GM23338 (cell line): ENCODE results near the gene TTC16. TPM values are rescaled to one million over a fixed set of nuclear protein-coding genes. Genes with fewer than 3 reads are reported as not detected.

Source experiments
- ATAC-seq: fragments of 200-7000 bp; cut with Tn5 transposase; 3 replicates; pipeline ENCODE4 v1.9.1; 2020
- DNase-seq: peaks from one replicate; pipeline ENCODE4 v3.0.0-alpha.2; 2015; ENCODE audit warnings: low spot score
- H2AFZ ChIP-seq: fragments of 200-600 bp; sonication (generic); 2 replicates; pipeline ENCODE4 v1.8.0; 2016; ENCODE audit warnings: antibody characterized with exemption, mild to moderate bottlenecking, moderate library complexity
- H3F3A ChIP-seq: fragments of 200-600 bp; sonication (generic); replicated peaks from 2 replicates; pipeline ENCODE4 v1.8.0; 2017; ENCODE audit warnings: antibody characterized with exemption, mixed run types, low read depth
- H3K27ac ChIP-seq: fragments of 200-600 bp; sonication (generic); 2 replicates; pipeline ENCODE4 v1.6.1; 2016; ENCODE audit warnings: low read depth
- H3K27me3 ChIP-seq: fragments of 200-600 bp; sonication (generic); 2 replicates; pipeline ENCODE4 v1.8.0; 2016; ENCODE audit warnings: mild to moderate bottlenecking, mixed run types, moderate library complexity; ENCODE audit not compliant: insufficient read depth
- H3K36me3 ChIP-seq: fragments of 200-600 bp; sonication (generic); 2 replicates; pipeline ENCODE4 v1.8.0; 2016; ENCODE audit warnings: mild to moderate bottlenecking; ENCODE audit not compliant: insufficient read depth
- H3K4me1 ChIP-seq: fragments of 200-600 bp; sonication (generic); 2 replicates; pipeline ENCODE4 v1.8.0; 2016; ENCODE audit warnings: mild to moderate bottlenecking, moderate library complexity; ENCODE audit not compliant: insufficient read depth
- H3K4me2 ChIP-seq: fragments of 200-600 bp; sonication (generic); 2 replicates; pipeline ENCODE4 v1.7.1; 2017; ENCODE audit warnings: mixed run types
- H3K4me3 ChIP-seq: fragments of 200-600 bp; sonication (generic); 2 replicates; pipeline ENCODE4 v1.6.1; 2016; ENCODE audit warnings: mixed run types
- H3K79me2 ChIP-seq: fragments of 200-600 bp; sonication (generic); replicated peaks from 2 replicates; pipeline ENCODE4 v1.8.0; 2017; ENCODE audit warnings: mild to moderate bottlenecking; ENCODE audit not compliant: insufficient read depth
- H3K9me2 ChIP-seq: fragments of 200-600 bp; sonication (generic); 2 replicates; pipeline ENCODE4 v1.8.0; 2017; ENCODE audit not compliant: insufficient read depth
- H4K20me1 ChIP-seq: fragments of 200-600 bp; sonication (generic); replicated peaks from 2 replicates; pipeline ENCODE4 v1.8.0; 2017; ENCODE audit warnings: mild to moderate bottlenecking; ENCODE audit not compliant: insufficient read depth
- H3K27ac Mint-ChIP-seq: 2 replicates; pipeline ENCODE4 v1.8.0; 2020; ENCODE audit warnings: inconsistent platforms, mild to moderate bottlenecking, moderate library complexity, mixed read lengths
- H3K27me3 Mint-ChIP-seq: 3 replicates; pipeline ENCODE4 v1.8.0; 2022; ENCODE audit warnings: low read depth, mild to moderate bottlenecking, moderate library complexity, mixed read lengths, inconsistent platforms; ENCODE audit not compliant: insufficient read depth, poor library complexity
- H3K36me3 Mint-ChIP-seq: 3 replicates; pipeline ENCODE4 v1.8.0; 2021; ENCODE audit warnings: low read depth, mild to moderate bottlenecking, inconsistent platforms, moderate library complexity, mixed read lengths
- H3K4me1 Mint-ChIP-seq: 3 replicates; pipeline ENCODE4 v1.8.0; 2020; ENCODE audit warnings: mild to moderate bottlenecking, inconsistent platforms, mixed read lengths
- H3K4me3 Mint-ChIP-seq: 3 replicates; pipeline ENCODE4 v1.8.0; 2021; ENCODE audit warnings: moderate library complexity, mild to moderate bottlenecking, inconsistent platforms, mixed read lengths
- H3K9me3 Mint-ChIP-seq: 3 replicates; pipeline ENCODE4 v1.8.0; 2020; ENCODE audit warnings: moderate library complexity, mild to moderate bottlenecking, inconsistent platforms, mixed read lengths
- CREB1 ChIP-seq: fragments of 250-450 bp; sonication (Bioruptor Pico); IDR thresholded peaks from 2 replicates; pipeline ENCODE4 v1.5.0; 2020; ENCODE audit warnings: low read depth, mild to moderate bottlenecking, moderate library complexity
- CTCF ChIP-seq, 2 experiments: fragments of 200-600 bp in 1 of 2; sonication (generic) in 1 of 2; conservative IDR thresholded peaks; 2 replicates each; pipeline versions ENCODE4 v1.5.1 to v1.6.1; 2016 to 2017; ENCODE audit warnings: antibody characterized with exemption in 2 of 2, low read depth in 2 of 2, mild to moderate bottlenecking in 2 of 2, moderate library complexity in 1 of 2
- ETS1 ChIP-seq: IDR thresholded peaks from 2 replicates; pipeline ENCODE4 v1.6.1; 2016; ENCODE audit warnings: antibody characterized with exemption
- EZH2 ChIP-seq: fragments of 200-600 bp; sonication (generic); IDR thresholded peaks from one replicate; pipeline ENCODE4 v1.8.0; 2017; ENCODE audit warnings: antibody characterized with exemption, mild to moderate bottlenecking, low read depth; ENCODE audit not compliant: unreplicated experiment
- EZH2phosphoT487 ChIP-seq: fragments of 200-600 bp; sonication (generic); IDR thresholded peaks from one replicate; pipeline ENCODE4 v1.8.1; 2018; ENCODE audit warnings: antibody characterized with exemption; ENCODE audit not compliant: unreplicated experiment
- JUNB ChIP-seq: IDR thresholded peaks from one replicate; pipeline ENCODE4 v1.6.1; 2016; ENCODE audit warnings: antibody characterized with exemption; ENCODE audit not compliant: unreplicated experiment
- NANOG ChIP-seq: IDR thresholded peaks from 2 replicates; pipeline ENCODE4 v1.6.1; 2016; ENCODE audit warnings: antibody characterized with exemption, borderline replicate concordance
- POLR2AphosphoS5 ChIP-seq: IDR thresholded peaks from 2 replicates; pipeline ENCODE4 v1.6.1; 2016; ENCODE audit warnings: antibody characterized with exemption, low read depth
- REST ChIP-seq: IDR thresholded peaks from one replicate; pipeline ENCODE4 v1.6.1; 2018; ENCODE audit warnings: antibody characterized with exemption; ENCODE audit not compliant: unreplicated experiment
- STAT1 ChIP-seq: IDR thresholded peaks from one replicate; pipeline ENCODE4 v1.6.1; 2016; ENCODE audit warnings: antibody characterized with exemption; ENCODE audit not compliant: unreplicated experiment
- ZNF114 ChIP-seq: fragments of 250-450 bp; sonication (Bioruptor Pico); IDR thresholded peaks from 2 replicates; pipeline ENCODE4 v1.5.0; 2020; ENCODE audit warnings: mild to moderate bottlenecking, moderate library complexity
- ZNF331 ChIP-seq: fragments of 250-450 bp; sonication (Bioruptor Pico); IDR thresholded peaks from 2 replicates; pipeline ENCODE4 v1.5.0; 2020; ENCODE audit warnings: low read depth, mild to moderate bottlenecking, moderate library complexity
- polyA plus RNA-seq: library from polyadenylated mRNA; unstranded; fragments of >200 nt; fragmentation: Nextera tagmentation; extraction: Ambion mirVana; gene quantifications from 2 replicates; pipeline ENCODE4 v1.2.1, GENCODE V29; 2016
- total RNA-seq: library from RNA; depleted of rRNA; stranded (reverse); fragments of >200 nt; shearing (Covaris generic); gene quantifications from 2 replicates; pipeline ENCODE4 v1.2.3, GENCODE V29; 2014
- TF ChIP-seq, protein P1 (sequence below): fragments of 250-450 bp; sonication (Bioruptor Pico); IDR thresholded peaks from 2 replicates; pipeline ENCODE4 v1.5.0; 2020; ENCODE audit warnings: mild to moderate bottlenecking, moderate library complexity

Gene TTC16
- total and polyA plus RNA-seq, 2 experiments from 2014 or later: not detected

GRCh38 chr9:127667906-127668305 is 48.0 kb upstream of the TTC16 start:
- Mint-ChIP-seq H3K4me3 (no peak overlapping the region), H3K4me1 (no peaks in the 10 kb centered on the region), H3K27me3 (no peaks in the 10 kb centered on the region), H3K9me3 (no peaks in the 10 kb centered on the region), H3K27ac (no peak overlapping the region), H3K36me3 (peaks cover 35% of the 10 kb centered on the region)
- H2AFZ ChIP-seq: no peak overlapping the region
- H3K9me2 ChIP-seq: no peaks in the 10 kb centered on the region
- H3K27me3 ChIP-seq: no peaks in the 10 kb centered on the region
- H3K4me1 ChIP-seq: no peaks in the 10 kb centered on the region
- H3K79me2 ChIP-seq: no peaks in the 10 kb centered on the region
- no peaks in the 10 kb centered on the region; the same call in 1 of the 2 replicates for H4K20me1 ChIP-seq
- no peak overlapping the region for H3K27ac ChIP-seq
- H3K4me3 ChIP-seq: no peak overlapping the region
- H3F3A ChIP-seq: no peaks in the 10 kb centered on the region
- H3K4me2 ChIP-seq: no peak overlapping the region
- peaks cover 16% of the 10 kb centered on the region for H3K36me3 ChIP-seq
- TF ChIP-seq EZH2phosphoT487: no peak
- TF ChIP-seq ETS1: no peak
- TF ChIP-seq CREB1: no peak
- no peak for TF ChIP-seq POLR2AphosphoS5
- no peak for TF ChIP-seq CTCF (conservative IDR thresholded peaks at IDR 0.05; ENCODE audit: low read depth in 2 of 2)
- TF ChIP-seq, protein P1, sequence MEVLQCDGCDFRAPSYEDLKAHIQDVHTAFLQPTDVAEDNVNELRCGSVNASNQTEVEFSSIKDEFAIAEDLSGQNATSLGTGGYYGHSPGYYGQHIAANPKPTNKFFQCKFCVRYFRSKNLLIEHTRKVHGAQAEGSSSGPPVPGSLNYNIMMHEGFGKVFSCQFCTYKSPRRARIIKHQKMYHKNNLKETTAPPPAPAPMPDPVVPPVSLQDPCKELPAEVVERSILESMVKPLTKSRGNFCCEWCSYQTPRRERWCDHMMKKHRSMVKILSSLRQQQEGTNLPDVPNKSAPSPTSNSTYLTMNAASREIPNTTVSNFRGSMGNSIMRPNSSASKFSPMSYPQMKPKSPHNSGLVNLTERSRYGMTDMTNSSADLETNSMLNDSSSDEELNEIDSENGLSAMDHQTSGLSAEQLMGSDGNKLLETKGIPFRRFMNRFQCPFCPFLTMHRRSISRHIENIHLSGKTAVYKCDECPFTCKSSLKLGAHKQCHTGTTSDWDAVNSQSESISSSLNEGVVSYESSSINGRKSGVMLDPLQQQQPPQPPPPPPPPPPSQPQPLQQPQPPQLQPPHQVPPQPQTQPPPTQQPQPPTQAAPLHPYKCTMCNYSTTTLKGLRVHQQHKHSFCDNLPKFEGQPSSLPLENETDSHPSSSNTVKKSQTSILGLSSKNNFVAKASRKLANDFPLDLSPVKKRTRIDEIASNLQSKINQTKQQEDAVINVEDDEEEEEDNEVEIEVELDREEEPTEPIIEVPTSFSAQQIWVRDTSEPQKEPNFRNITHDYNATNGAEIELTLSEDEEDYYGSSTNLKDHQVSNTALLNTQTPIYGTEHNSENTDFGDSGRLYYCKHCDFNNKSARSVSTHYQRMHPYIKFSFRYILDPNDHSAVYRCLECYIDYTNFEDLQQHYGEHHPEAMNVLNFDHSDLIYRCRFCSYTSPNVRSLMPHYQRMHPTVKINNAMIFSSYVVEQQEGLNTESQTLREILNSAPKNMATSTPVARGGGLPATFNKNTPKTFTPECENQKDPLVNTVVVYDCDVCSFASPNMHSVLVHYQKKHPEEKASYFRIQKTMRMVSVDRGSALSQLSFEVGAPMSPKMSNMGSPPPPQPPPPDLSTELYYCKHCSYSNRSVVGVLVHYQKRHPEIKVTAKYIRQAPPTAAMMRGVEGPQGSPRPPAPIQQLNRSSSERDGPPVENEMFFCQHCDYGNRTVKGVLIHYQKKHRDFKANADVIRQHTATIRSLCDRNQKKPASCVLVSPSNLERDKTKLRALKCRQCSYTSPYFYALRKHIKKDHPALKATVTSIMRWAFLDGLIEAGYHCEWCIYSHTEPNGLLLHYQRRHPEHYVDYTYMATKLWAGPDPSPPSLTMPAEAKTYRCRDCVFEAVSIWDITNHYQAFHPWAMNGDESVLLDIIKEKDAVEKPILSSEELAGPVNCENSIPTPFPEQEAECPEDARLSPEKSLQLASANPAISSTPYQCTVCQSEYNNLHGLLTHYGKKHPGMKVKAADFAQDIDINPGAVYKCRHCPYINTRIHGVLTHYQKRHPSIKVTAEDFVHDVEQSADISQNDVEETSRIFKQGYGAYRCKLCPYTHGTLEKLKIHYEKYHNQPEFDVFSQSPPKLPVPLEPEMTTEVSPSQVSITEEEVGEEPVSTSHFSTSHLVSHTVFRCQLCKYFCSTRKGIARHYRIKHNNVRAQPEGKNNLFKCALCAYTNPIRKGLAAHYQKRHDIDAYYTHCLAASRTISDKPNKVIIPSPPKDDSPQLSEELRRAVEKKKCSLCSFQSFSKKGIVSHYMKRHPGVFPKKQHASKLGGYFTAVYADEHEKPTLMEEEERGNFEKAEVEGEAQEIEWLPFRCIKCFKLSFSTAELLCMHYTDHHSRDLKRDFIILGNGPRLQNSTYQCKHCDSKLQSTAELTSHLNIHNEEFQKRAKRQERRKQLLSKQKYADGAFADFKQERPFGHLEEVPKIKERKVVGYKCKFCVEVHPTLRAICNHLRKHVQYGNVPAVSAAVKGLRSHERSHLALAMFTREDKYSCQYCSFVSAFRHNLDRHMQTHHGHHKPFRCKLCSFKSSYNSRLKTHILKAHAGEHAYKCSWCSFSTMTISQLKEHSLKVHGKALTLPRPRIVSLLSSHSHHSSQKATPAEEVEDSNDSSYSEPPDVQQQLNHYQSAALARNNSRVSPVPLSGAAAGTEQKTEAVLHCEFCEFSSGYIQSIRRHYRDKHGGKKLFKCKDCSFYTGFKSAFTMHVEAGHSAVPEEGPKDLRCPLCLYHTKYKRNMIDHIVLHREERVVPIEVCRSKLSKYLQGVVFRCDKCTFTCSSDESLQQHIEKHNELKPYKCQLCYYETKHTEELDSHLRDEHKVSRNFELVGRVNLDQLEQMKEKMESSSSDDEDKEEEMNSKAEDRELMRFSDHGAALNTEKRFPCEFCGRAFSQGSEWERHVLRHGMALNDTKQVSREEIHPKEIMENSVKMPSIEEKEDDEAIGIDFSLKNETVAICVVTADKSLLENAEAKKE (CRISPR knock-in tag): no peak
- TF ChIP-seq EZH2: no peak
- TF ChIP-seq NANOG: no peak
- no peak for TF ChIP-seq JUNB
- no peak for TF ChIP-seq STAT1
- TF ChIP-seq ZNF114 (CRISPR knock-in tag): no peak
- no peak for TF ChIP-seq REST
- TF ChIP-seq ZNF331: no peak
- DNase-seq (no peak), ATAC-seq (no peak)
